Adrenal gland (tissue), 5 donors: ENCODE results near the gene KIAA0753.

Experiments
- POLR2A ChIP-seq, 2 donors: fragments of 450-650 bp; IDR thresholded peaks; one replicate each; pipeline ENCODE4 v1.6.1; 2017; ENCODE audit warnings: antibody characterized with exemption in 2 of 2, mild to moderate bottlenecking in 2 of 2, moderate library complexity in 1 of 2
- TF ChIP-seq, protein P1 (sequence below), 6 experiments: fragments of 450-650 bp in 4 of 6; fragments of 200-600 bp in 2 of 6; sonication (generic) in 1 of 6; IDR thresholded peaks; 1 replicate in 5 of 6; 2 replicates in 1 of 6; pipeline versions ENCODE4 v1.5.1 to v1.8.0; 2016 to 2021; ENCODE audit warnings: antibody characterized with exemption in 6 of 6, mild to moderate bottlenecking in 2 of 6, moderate library complexity in 1 of 6
- donor health status: DM: no; HTN: no; CAD: no.

DNA sequence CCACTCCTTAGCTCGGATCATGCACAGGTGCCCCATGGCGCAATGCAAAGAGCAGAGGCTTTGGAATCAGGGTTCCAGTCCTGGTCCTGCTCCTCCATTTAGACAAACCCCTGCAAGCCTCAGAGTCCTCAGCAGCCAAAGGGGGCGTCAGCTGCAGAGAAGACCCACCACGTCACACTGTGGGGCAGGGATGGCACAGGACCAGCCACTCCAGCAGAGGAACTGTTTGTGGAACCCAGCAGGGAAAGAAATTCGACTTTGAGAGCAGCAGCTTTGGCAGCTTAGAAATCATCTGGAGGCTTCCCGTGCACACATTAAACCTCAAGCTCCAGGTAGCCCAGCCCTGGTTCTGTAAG, 36.3 kb upstream of the KIAA0753 start:
- TF ChIP-seq, protein P1, sequence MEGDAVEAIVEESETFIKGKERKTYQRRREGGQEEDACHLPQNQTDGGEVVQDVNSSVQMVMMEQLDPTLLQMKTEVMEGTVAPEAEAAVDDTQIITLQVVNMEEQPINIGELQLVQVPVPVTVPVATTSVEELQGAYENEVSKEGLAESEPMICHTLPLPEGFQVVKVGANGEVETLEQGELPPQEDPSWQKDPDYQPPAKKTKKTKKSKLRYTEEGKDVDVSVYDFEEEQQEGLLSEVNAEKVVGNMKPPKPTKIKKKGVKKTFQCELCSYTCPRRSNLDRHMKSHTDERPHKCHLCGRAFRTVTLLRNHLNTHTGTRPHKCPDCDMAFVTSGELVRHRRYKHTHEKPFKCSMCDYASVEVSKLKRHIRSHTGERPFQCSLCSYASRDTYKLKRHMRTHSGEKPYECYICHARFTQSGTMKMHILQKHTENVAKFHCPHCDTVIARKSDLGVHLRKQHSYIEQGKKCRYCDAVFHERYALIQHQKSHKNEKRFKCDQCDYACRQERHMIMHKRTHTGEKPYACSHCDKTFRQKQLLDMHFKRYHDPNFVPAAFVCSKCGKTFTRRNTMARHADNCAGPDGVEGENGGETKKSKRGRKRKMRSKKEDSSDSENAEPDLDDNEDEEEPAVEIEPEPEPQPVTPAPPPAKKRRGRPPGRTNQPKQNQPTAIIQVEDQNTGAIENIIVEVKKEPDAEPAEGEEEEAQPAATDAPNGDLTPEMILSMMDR (IDR thresholded peaks at IDR 0.05): no peak
- TF ChIP-seq POLR2A (IDR thresholded peaks at IDR 0.05): no peak
